Measurements from ENCODE around the gene GOLGA6C. TPM values are rescaled to one million over a fixed set of nuclear protein-coding genes. Genes with fewer than 3 reads are reported as not detected.

Gene GOLGA6C
- total RNA-seq, 1 donor from 2014 or later, result not detected

GRCh38 chr15:75212200-75212858 is 45.8 kb upstream of the GOLGA6C start:
- no peak for DNase-seq
- ChIA-PET CTCF (interaction anchor here (1.4 kb wide), 1 partner anchor 169 kb away, joined by 3 read pairs; no protein-coding TSS in a partner anchor), POLR2A (no interaction called here)
- ATAC-seq (ENCODE audit: low read depth), result no peak
- Mint-ChIP-seq H3K4me1 (no peaks in the 10 kb centered on the region), H3K9me3 (no peaks in the 10 kb centered on the region), H3K36me3 (ENCODE audit: low read depth) (peaks cover 48% of the 10 kb centered on the region), H3K27me3 (no peaks in the 10 kb centered on the region), H3K4me3 (no peak overlapping the region), H3K27ac (no peak overlapping the region)
- intact Hi-C loops (cut with micrococcal nuclease), result no loop called here
- TF ChIP-seq CTCF (IDR thresholded peaks at IDR 0.05), result no peak

- no peak for DNase-seq
- H3K27ac Mint-ChIP-seq, result no peak overlapping the region
- intact Hi-C loops (cut with micrococcal nuclease), result no loop called here
- H3K4me3 Mint-ChIP-seq, result no peak overlapping the region
- ChIA-PET CTCF (interaction anchor here (1.4 kb wide), 1 partner anchor 170 kb away, joined by 3 read pairs; no protein-coding TSS in a partner anchor), POLR2A (no interaction called here)
- no peaks in the 10 kb centered on the region for H3K4me1 Mint-ChIP-seq
- H3K9me3 Mint-ChIP-seq, result no peaks in the 10 kb centered on the region
- no peak for TF ChIP-seq CTCF (IDR thresholded peaks at IDR 0.05)
- ATAC-seq (ENCODE audit: low read depth), result no peak
- no peaks in the 10 kb centered on the region for H3K27me3 Mint-ChIP-seq
- H3K36me3 Mint-ChIP-seq (ENCODE audit: low read depth), result peaks cover 38% of the 10 kb centered on the region
These were observed 44.8 kb upstream of the GOLGA6C start for GRCh38 chr15:75213212-75213767.

- no peak for DNase-seq
- ChIA-PET CTCF (interaction anchor here (1.4 kb wide), 1 partner anchor 171 kb away, joined by 3 read pairs; no protein-coding TSS in a partner anchor), POLR2A (no interaction called here)
- no peak overlapping the region for H3K4me3 Mint-ChIP-seq
- TF ChIP-seq CTCF (IDR thresholded peaks at IDR 0.05), result no peak
- H3K36me3 Mint-ChIP-seq (ENCODE audit: low read depth), result peaks cover 33% of the 10 kb centered on the region
- intact Hi-C loops (cut with micrococcal nuclease), result no loop called here
- ATAC-seq (ENCODE audit: low read depth), result no peak
- no peaks in the 10 kb centered on the region for H3K27me3 Mint-ChIP-seq
- no peaks in the 10 kb centered on the region for H3K9me3 Mint-ChIP-seq
- H3K4me1 Mint-ChIP-seq, result peaks cover under 1% of the 10 kb centered on the region
- no peak overlapping the region for H3K27ac Mint-ChIP-seq
These were observed 44.3 kb upstream of the GOLGA6C start for GRCh38 chr15:75213768-75214221.

GRCh38 chr15:75214293-75215096 is 43.6 kb upstream of the GOLGA6C start:
- Mint-ChIP-seq H3K27me3 (no peaks in the 10 kb centered on the region), H3K27ac (no peak overlapping the region)
- CTCF ChIA-PET, result interaction anchor here (1.3 to 1.5 kb wide), 2 partner anchors 10 to 171 kb away, joined by 3 to 6 read pairs; no protein-coding TSS in a partner anchor

More at GRCh38 chr15:75214293-75215096, 43.6 kb upstream of the GOLGA6C start:
- no peak for ATAC-seq (ENCODE audit: low read depth)
- TF ChIP-seq CTCF (IDR thresholded peaks at IDR 0.05), result no peak
- intact Hi-C loops (cut with micrococcal nuclease), result no loop called here
- H3K36me3 Mint-ChIP-seq (ENCODE audit: low read depth), result peaks cover 26% of the 10 kb centered on the region
- POLR2A ChIA-PET, result interaction anchor here (0.7 to 1.4 kb wide), 2 partner anchors 8 to 14 kb away, joined by 3 to 7 read pairs; no protein-coding TSS in a partner anchor
- H3K4me1 Mint-ChIP-seq, result peaks cover 7% of the 10 kb centered on the region
- no peak for DNase-seq
- no peaks in the 10 kb centered on the region for H3K9me3 Mint-ChIP-seq
- no peak overlapping the region for H3K4me3 Mint-ChIP-seq

Measured in activated B cell treated with CpG ODN at 0.5 μM for 24 hours (primary cell).